Measurements from ENCODE around the gene TMEM63C.

TMEM63C gene

GRCh38 chr14:77258566-77258965, 77.0 kb downstream of the TMEM63C start:
- Histone ChIP-seq H3K36me3 (ENCODE audit: insufficient read depth, low read length) (no peaks in the 10 kb centered on the region; the same call in 1 of the 2 replicates), H2AFZ (ENCODE audit: low read length) (no peak overlapping the region), H3K9me3 (ENCODE audit: low read length) (no peaks in the 10 kb centered on the region), H3K79me2 (ENCODE audit: insufficient read depth, low read length) (no peaks in the 10 kb centered on the region), H3K4me1 (ENCODE audit: insufficient read depth, low read length, severe bottlenecking) (no peaks in the 10 kb centered on the region), H3K4me3 (ENCODE audit: low read depth, low read length, poor library complexity, severe bottlenecking) (no peak overlapping the region), H3F3A (ENCODE audit: insufficient read depth, low read length) (no peaks in the 10 kb centered on the region), H4K20me1 (ENCODE audit: insufficient read depth, low read length) (no peaks in the 10 kb centered on the region), H3K9ac (ENCODE audit: low read length) (no peak overlapping the region), H3K27me3 (ENCODE audit: insufficient read depth, low read length) (peaks cover 3% of the 10 kb centered on the region; the same call in 1 of the 2 replicates), H3K27ac (ENCODE audit: low read depth, low read length, poor library complexity, severe bottlenecking) (no peak overlapping the region), H3K9me2 (ENCODE audit: low read depth, low read length) (no peaks in the 10 kb centered on the region), H3K4me2 (ENCODE audit: low read length) (no peak overlapping the region)
- no peak for TF ChIP-seq CTCF (IDR thresholded peaks at IDR 0.05; ENCODE audit: low read length)
- TF ChIP-seq EZH2 (IDR thresholded peaks at IDR 0.05; ENCODE audit: borderline replicate concordance, low read length) = no peak

GRCh38 chr14:77259025-77259715, 77.6 kb downstream of the TMEM63C start:
- Histone ChIP-seq H3F3A (ENCODE audit: insufficient read depth, low read length) (no peaks in the 10 kb centered on the region), H3K4me2 (ENCODE audit: low read length) (no peak overlapping the region), H2AFZ (ENCODE audit: low read length) (no peak overlapping the region), H3K27me3 (ENCODE audit: insufficient read depth, low read length) (peaks cover 3% of the 10 kb centered on the region; the same call in 1 of the 2 replicates), H3K79me2 (ENCODE audit: insufficient read depth, low read length) (no peaks in the 10 kb centered on the region), H3K9ac (ENCODE audit: low read length) (no peak overlapping the region), H4K20me1 (ENCODE audit: insufficient read depth, low read length) (no peaks in the 10 kb centered on the region), H3K4me1 (ENCODE audit: insufficient read depth, low read length, severe bottlenecking) (no peaks in the 10 kb centered on the region), H3K27ac (ENCODE audit: low read depth, low read length, poor library complexity, severe bottlenecking) (no peak overlapping the region), H3K9me2 (ENCODE audit: low read depth, low read length) (no peaks in the 10 kb centered on the region), H3K36me3 (ENCODE audit: insufficient read depth, low read length) (no peaks in the 10 kb centered on the region; the same call in 1 of the 2 replicates), H3K4me3 (ENCODE audit: low read depth, low read length, poor library complexity, severe bottlenecking) (no peak overlapping the region), H3K9me3 (ENCODE audit: low read length) (no peaks in the 10 kb centered on the region)
- TF ChIP-seq CTCF (IDR thresholded peaks at IDR 0.05; ENCODE audit: low read length) (no peak), EZH2 (IDR thresholded peaks at IDR 0.05; ENCODE audit: borderline replicate concordance, low read length) (no peak)

DNA sequence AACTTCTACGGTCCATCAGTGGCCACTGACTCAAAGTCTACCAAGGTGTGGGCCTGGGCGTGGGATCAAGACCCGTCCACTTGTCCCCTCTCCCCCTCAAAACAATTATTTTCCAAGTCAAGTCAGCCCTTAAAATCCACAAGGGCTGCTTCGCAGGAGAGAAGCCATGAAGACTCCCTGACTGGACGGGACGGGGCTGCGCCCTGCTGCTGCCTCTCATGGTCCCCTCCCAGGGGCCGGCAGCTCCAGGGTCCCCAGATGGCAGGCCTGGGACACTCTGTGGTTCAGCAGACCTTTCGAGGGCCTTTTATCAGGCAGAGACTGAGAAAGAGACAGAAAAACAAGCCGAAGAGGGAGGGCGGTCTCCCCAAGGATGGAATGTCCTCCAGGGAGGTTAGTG, 78.6 kb downstream of the TMEM63C start:
- no peaks in the 10 kb centered on the region for H3K9me2 ChIP-seq (ENCODE audit: low read depth, low read length)
- no peaks in the 10 kb centered on the region for H3F3A ChIP-seq (ENCODE audit: insufficient read depth, low read length)
- H2AFZ ChIP-seq (ENCODE audit: low read length) = no peak overlapping the region
- no peak overlapping the region for H3K4me2 ChIP-seq (ENCODE audit: low read length)
- TF ChIP-seq CTCF (IDR thresholded peaks at IDR 0.05; ENCODE audit: low read length) (no peak), EZH2 (IDR thresholded peaks at IDR 0.05; ENCODE audit: borderline replicate concordance, low read length) (no peak)
- H3K4me3 ChIP-seq (ENCODE audit: low read depth, low read length, poor library complexity, severe bottlenecking) = no peak overlapping the region
- H3K27ac ChIP-seq (ENCODE audit: low read depth, low read length, poor library complexity, severe bottlenecking) = no peak overlapping the region
- no peaks in the 10 kb centered on the region for H4K20me1 ChIP-seq (ENCODE audit: insufficient read depth, low read length)
- H3K9me3 ChIP-seq (ENCODE audit: low read length) = no peaks in the 10 kb centered on the region
- H3K9ac ChIP-seq (ENCODE audit: low read length) = no peak overlapping the region
- peaks cover 5% of the 10 kb centered on the region for H3K27me3 ChIP-seq (ENCODE audit: insufficient read depth, low read length)
- no peaks in the 10 kb centered on the region; the same call in 1 of the 2 replicates for H3K36me3 ChIP-seq (ENCODE audit: insufficient read depth, low read length)
- no peaks in the 10 kb centered on the region for H3K4me1 ChIP-seq (ENCODE audit: insufficient read depth, low read length, severe bottlenecking)
- no peaks in the 10 kb centered on the region for H3K79me2 ChIP-seq (ENCODE audit: insufficient read depth, low read length)

Measured in OCI-LY1 (cell line).